Left ventricle myocardium superior (tissue), 1 donor: ENCODE data around the gene BNC2. TPM values are rescaled to one million over a fixed set of nuclear protein-coding genes. Genes with fewer than 3 reads are reported as not detected.
"Not testable (repeated sequence)": the region's sequence is repeated elsewhere in the genome, so short reads cannot be mapped to it uniquely, and the experiment has no call there.

ENCODE experiments used
- ATAC-seq: fragments of 200-7000 bp; cut with Tn5 transposase; one replicate; pipeline ENCODE4 v1.9.1; 2020; ENCODE audit warnings: mild to moderate bottlenecking, moderate library complexity
- DNase-seq: peaks from one replicate; pipeline ENCODE4 v3.0.0-alpha.2; 2020
- intact Hi-C: fragments of 100-400 bp; cut with micrococcal nuclease; formaldehyde crosslinking; loops from one replicate; pipeline ENCODE4 v1.11.0; 2022
- total RNA-seq: library from RNA; stranded (reverse); fragmentation: NEBNext Ultra II Directional; extraction: Animal tissue kit (Norgen Biotek cat#: 25700); gene quantifications from one replicate; pipeline ENCODE4 v1.2.1, GENCODE V29; 2021
- donor health status: DM: no; HTN: yes; CAD: no; lungs with severe emphysema.

The BNC2 gene
- total RNA-seq, 1 donor from 2014 or later, result 6.3 TPM

DNA sequence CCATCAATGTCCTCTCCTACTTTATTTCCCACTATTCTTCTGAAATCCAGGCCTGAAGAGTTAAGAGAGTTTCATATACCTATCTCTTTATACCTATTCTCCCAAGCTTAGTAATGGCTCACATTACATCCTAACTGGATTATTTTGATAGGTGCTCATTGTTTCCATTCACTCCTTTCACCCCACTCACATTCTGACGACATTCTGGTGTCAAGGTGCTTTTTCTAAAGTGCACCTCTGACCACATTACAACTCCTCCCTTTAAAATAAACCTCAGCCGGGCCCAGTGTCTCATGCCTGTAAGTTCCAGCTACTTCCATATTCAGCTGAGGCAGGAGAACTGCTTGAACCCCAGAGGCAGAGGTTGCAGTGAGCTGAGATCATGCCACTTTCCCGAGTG, 417.1 kb downstream of the BNC2 start:
- intact Hi-C loops, result no loop called here
- ATAC-seq (no peak), DNase-seq (no peak)

- no peak for DNase-seq
- no peak for ATAC-seq
- intact Hi-C loops, result no loop called here
These were observed 419.9 kb downstream of the BNC2 start for GRCh38 chr9:16450578-16450977.

GRCh38 chr9:16450043-16450442, 420.4 kb downstream of the BNC2 start:
- intact Hi-C loops, result no loop called here
- no peak for ATAC-seq
- no peak for DNase-seq

DNA sequence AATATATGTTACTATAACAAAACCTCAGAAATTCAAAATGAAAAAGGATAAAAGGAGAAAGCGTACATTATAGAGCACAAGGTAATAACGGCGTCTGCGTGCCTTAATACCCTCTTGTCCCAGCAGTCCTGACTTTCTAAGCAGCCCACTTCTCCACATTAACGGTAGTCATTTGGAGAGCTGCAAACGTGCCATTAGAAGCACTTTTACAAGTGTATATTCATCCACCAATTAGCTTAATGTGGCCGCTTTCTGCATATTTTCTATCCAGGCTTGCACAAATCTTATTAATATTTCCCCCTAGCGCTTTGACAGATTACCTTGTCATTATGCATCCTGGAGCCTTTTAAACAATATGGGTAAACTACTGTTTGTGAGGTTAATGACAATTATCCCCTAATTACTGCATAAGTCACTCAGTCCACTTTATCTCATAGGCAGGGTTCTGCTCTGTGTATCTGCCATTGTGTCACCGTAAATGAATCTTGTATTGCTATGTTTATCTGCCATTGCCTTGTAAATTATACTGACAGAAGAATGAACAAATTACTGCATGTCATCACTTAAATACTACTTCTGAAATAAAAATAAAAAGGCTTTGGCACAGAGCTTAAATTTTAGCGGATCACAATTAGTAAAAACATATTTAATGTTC, 421.3 kb downstream of the BNC2 start:
- DNase-seq (no peak), ATAC-seq (no peak)
- intact Hi-C loops, result no loop called here

GRCh38 chr9:16447946-16448345, 422.5 kb downstream of the BNC2 start:
- intact Hi-C loops, result no loop called here
- ATAC-seq, result no peak
- DNase-seq, result no peak

DNA sequence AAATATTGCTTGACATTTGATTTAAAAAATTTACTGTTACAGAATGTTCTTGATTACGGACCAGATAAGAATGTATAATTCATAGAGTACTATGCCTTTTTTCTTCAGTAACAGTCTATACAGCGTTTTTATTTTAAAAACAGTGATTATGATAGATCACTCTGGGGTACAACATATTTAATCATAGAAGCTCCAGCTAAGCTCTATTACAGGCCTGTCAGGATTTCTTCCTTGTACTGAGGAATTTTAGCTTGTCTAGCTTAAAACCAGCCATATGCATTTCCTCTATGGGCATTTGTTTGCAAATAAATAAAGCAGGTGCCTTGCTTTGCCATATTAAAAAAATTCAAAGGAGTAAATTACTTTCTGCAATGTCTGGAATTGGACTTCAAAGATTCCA, 423.8 kb downstream of the BNC2 start:
- intact Hi-C loops, result no loop called here
- DNase-seq, result no peak
- no peak for ATAC-seq

GRCh38 chr9:16445141-16445920, 425.1 kb downstream of the BNC2 start:
- ATAC-seq (no peak), DNase-seq (no peak)
- intact Hi-C loops, result no loop called here

GRCh38 chr9:16442622-16443021, 427.8 kb downstream of the BNC2 start:
- ATAC-seq, result no peak
- no peak for DNase-seq
- intact Hi-C loops, result no loop called here

DNA sequence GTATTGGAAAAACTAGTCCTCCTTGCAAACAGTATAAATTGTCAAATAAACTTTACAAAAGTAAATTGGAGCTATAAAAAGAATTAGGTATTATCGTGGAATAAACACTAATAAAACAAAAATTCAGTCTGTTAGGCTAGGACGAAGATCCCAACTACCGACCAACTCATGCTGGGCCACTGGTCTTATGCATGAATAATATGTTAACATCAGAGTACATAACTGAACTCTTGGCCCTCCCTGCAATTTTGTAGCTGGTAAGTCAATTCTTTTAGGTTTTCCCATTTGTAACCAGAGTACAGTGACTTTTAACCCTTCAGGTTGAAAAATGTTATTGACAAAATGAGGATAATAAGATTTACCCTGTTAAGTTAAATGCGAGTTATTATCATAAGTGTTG, 428.7 kb downstream of the BNC2 start:
- DNase-seq (no peak), ATAC-seq (no peak)
- intact Hi-C loops, result no loop called here

DNA sequence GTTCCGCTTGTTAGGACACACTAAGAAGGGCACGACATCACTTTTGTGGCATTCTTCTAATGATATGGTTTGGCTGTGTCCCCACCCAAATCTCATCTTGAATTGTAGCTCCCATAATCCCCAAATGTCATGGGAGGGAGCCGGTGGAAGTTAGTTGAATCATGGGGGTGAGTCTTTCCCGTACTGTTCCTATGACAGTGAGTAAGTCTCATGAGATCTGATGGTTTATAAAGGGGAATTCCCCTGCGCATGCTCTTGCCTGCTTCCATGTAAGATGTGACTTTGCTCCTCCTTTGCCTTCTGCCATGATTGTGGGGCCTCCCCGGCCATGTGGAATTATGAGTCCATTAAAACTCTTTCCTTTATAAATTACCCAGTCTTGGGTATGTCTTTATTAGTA, 431.6 kb downstream of the BNC2 start:
- ATAC-seq, DNase-seq, intact Hi-C loops: not testable (repeated sequence)

DNA sequence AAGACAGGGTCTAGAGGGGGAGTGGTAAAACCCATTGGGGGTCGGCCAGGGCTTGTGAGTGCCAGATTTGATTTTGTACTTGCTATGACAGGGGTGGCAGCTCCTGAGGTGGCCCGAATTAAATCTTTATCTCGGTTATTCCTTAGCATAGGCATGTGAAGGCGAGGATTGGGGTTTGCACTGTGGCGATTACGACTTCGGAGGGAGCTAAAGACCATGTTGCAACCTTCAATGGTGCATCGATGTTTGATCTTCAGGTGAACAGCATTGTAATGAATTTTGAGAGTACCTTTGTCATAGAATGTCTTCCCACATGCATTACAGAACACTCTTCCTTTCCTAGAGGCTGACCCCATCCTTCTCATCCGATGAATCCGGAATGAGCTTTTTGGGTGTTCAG, 433.9 kb downstream of the BNC2 start:
- intact Hi-C loops, result no loop called here
- ATAC-seq (no peak), DNase-seq (no peak)

DNA sequence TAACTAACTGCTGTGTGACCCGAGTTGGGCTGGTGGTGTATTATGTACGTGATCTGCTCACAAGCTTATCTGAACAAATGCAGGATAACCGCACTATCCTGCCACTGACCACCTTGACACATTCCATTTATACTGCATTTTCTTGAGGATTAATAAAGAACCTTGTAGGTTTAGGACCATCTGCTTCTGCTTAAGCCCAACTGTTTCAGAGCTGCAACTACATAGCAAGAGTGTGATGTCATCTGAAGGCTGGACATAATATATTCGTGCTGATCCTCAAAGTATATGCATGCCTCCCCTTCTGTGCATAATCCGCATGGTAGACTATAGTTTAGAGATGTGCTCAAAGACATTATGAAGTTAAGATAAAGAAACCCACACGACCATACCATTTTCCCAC, 435.9 kb downstream of the BNC2 start:
- DNase-seq, result no peak
- no peak for ATAC-seq
- intact Hi-C loops, result no loop called here

DNA sequence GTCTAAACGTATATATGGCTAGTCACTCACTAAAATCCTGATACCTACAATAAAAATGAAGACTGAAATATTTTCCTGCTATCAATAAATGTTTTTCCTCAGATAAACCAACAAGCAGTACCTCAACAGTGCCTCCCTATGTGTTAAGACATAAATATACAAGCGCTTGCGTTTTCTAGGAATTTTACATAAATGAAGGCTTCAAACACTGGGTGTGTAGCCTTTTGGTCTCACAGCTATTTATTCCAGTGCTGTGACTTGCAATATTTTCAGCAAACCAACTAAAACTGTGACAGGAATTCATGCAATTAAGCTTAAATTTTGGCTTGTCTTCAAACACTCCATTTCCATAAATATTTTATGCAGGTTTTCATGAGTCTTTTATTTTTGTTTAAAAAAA, 437.0 kb downstream of the BNC2 start:
- ATAC-seq, result no peak
- intact Hi-C loops, result no loop called here
- no peak for DNase-seq

DNA sequence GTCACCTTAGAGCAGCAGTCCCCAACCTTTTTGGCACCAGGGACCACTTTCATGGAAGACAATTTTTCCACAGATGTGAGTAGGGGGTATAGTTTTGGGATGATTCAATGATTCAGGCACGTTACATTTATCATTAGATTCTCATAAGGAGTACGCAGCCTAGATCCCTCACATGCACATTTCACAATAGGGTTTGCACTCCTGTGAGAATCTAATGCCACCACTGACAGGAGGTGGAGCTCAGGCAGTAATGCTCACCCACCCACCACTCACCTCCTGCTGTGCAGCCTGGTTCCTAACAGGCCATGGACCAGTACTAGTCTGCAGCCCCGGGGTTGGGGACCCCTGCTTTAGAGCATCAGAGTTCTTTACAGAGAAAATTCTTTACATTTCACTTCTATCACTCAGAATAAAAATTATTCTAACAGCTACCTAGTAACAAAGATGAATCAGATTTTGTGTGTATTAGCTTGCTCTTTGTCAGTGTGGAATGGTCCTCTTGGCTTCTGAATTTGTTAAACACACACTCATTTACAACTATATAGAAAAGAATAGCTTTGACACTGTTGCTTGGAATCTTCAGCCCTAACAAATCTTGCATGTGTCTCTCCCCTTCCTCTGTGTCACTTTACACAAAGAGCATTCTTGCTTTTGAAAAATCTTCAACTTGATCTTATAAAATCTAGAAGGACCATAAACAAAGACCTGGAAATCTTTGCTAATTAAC, 438.6 kb downstream of the BNC2 start:
- no peak for DNase-seq
- intact Hi-C loops, result no loop called here
- no peak for ATAC-seq

GRCh38 chr9:16429671-16430070, 440.8 kb downstream of the BNC2 start:
- DNase-seq, result no peak
- ATAC-seq, result no peak
- intact Hi-C loops, result no loop called here

- no peak for ATAC-seq
- intact Hi-C loops, result no loop called here
- no peak for DNase-seq
These were observed 442.5 kb downstream of the BNC2 start for GRCh38 chr9:16427873-16428427.

DNA sequence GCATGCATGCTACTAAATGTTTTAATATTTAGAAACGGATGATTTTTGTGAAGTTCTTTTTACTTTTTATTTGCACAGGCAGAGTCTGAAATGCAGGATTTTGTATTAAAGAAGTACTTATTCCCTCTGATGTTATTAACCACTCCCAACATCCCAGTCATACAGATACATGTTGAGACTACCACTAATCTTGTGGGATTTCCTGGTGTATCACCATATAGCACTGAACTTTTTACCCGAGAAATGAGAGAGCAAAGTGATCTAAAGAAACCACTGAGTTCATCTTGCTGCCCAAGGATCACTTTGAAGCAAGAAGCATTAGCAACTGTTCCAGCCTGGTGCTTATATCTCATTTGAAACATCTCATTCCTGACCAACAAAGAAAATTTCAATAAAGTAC, 443.8 kb downstream of the BNC2 start:
- intact Hi-C loops, result no loop called here
- ATAC-seq (no peak), DNase-seq (no peak)

DNA sequence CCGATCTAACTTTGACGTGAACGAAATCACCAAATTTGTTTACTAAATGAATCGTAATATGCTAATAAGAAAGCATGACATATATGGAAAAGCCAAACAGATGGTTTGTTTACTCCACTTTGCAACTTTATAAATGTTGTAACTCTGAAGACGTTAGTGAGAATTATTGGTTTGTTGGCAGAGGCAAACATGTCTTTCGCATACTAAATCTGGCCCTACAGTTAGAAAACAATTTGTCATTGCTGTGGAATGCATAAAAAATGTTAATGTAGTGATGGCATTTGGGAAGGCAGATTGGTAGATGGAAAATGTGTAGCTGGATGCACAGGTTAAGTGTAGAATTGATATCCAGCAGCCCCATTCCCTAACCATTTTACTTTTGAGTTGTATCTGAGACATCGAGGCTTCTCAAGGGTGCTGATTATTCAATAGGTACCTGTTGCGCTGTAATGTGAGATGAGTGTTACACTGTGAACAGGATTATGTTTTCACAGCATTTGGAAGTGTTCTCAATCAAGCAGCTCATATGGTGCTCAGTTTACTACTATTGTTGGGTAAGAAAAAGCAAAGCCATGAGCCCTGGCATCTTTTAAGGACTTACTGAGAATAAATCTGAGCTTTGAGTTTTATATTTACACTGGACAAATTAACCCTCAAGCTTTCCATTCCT, 444.8 kb downstream of the BNC2 start:
- ATAC-seq, result no peak
- intact Hi-C loops, result no loop called here
- no peak for DNase-seq

- intact Hi-C loops, result no loop called here
- no peak for DNase-seq
These were observed 448.4 kb downstream of the BNC2 start for GRCh38 chr9:16422114-16422513.

DNA sequence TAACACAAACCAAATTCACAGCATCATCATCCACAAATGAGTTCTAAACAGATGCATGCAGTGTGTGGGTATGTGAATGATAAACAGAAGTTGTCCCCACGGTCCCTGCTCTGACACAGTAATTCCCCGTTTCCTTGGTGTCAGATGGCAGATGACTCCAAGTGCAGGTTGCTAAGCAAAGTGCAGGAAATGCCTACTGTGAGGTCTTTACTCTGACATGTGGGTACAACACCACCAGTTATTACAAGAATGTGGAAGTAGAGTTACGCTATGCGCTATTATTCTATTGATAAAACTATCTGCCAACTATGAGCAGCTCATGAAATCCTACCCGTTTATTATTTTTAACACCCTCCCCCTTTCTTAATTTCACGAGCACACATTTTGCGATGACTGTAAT, 448.9 kb downstream of the BNC2 start:
- DNase-seq, result no peak
- ATAC-seq, result no peak
- intact Hi-C loops, result no loop called here

More at GRCh38 chr9:16422114-16422513, 448.4 kb downstream of the BNC2 start:
- ATAC-seq, result no peak
